Right renal pelvis (tissue), 4 donors: ENCODE data around the gene F2R. TPM values are rescaled to one million over a fixed set of nuclear protein-coding genes. Genes with fewer than 3 reads are reported as not detected.

ENCODE experiments used
- DNase-seq, 4 donors: peaks; one replicate each; pipeline ENCODE4 v3.0.0-alpha.2; 2013; ENCODE audit warnings: low read depth in 4 of 4, low spot score in 3 of 4, missing footprints in 1 of 4
- polyA plus RNA-seq, 4 donors: library from polyadenylated mRNA; unstranded; fragments of 120-200 nt; gene quantifications; one replicate each; pipeline ENCODE4 v1.2.1, GENCODE V29; 2013; ENCODE audit not compliant: insufficient read length in 4 of 4

F2R gene
- polyA plus RNA-seq, 4 donors: 63.0 to 81.5 (median 74.2) TPM

- DNase-seq: no peak
These were observed 25.8 kb upstream of the F2R start for GRCh38 chr5:76690037-76690679.

- no peak for DNase-seq
These were observed 25.0 kb upstream of the F2R start for GRCh38 chr5:76690704-76691466.

GRCh38 chr5:76691467-76692273 lies 24.3 kb upstream of the F2R start:
- DNase-seq: peak in 1 of 4 donors; percentile 37

GRCh38 chr5:76692274-76692540 lies 23.7 kb upstream of the F2R start:
- no peak for DNase-seq

GRCh38 chr5:76692651-76693050 lies 23.3 kb upstream of the F2R start:
- no peak for DNase-seq

- no peak for DNase-seq
These were observed 22.8 kb upstream of the F2R start for GRCh38 chr5:76693141-76693540.

GRCh38 chr5:76694317-76694716 lies 21.6 kb upstream of the F2R start:
- no peak for DNase-seq

GRCh38 chr5:76695346-76695745 lies 20.6 kb upstream of the F2R start:
- DNase-seq: no peak

- no peak for DNase-seq
These were observed 19.7 kb upstream of the F2R start for GRCh38 chr5:76696251-76696650.

GRCh38 chr5:76697670-76698069 lies 18.3 kb upstream of the F2R start:
- DNase-seq: no peak

GRCh38 chr5:76700571-76700970 lies 15.4 kb upstream of the F2R start:
- no peak for DNase-seq

GRCh38 chr5:76701298-76701697 lies 14.6 kb upstream of the F2R start:
- DNase-seq: no peak

- no peak for DNase-seq
These were observed 12.2 kb upstream of the F2R start for GRCh38 chr5:76703707-76704106.

GRCh38 chr5:76704131-76704663 lies 11.7 kb upstream of the F2R start:
- no peak for DNase-seq

GRCh38 chr5:76705574-76705973 lies 10.4 kb upstream of the F2R start:
- no peak for DNase-seq

- no peak for DNase-seq
These were observed 6.2 kb upstream of the F2R start for GRCh38 chr5:76709762-76710161.

GRCh38 chr5:76710991-76711390 lies 4.9 kb upstream of the F2R start:
- no peak for DNase-seq

GRCh38 chr5:76714751-76715485 lies 1.0 kb upstream of the F2R start:
- DNase-seq: peak in 1 of 4 donors; percentile 31

- DNase-seq: no peak
These were observed 515 bp upstream of the F2R start for GRCh38 chr5:76715486-76715735.

- DNase-seq: no peak
These were observed 681 bp downstream of the F2R start for GRCh38 chr5:76716456-76717157.
